Adrenal gland (tissue), 12 donors: ENCODE results near the gene SRRM2. TPM values are rescaled to one million over a fixed set of nuclear protein-coding genes. Genes with fewer than 3 reads are reported as not detected.

Source experiments
- DNase-seq, 7 donors: peaks; one replicate each; pipeline ENCODE4 v3.0.0-alpha.2; 2019 to 2020
- H3K27ac ChIP-seq, 5 donors: fragments of 200-600 bp; sonication (generic) in 4 of 5; 1 replicate in 3 of 5; 2 replicates in 2 of 5; pipeline versions ENCODE4 v1.5.1 to v1.8.0; 2016 to 2020; ENCODE audit warnings: mild to moderate bottlenecking in 1 of 5
- H3K27me3 ChIP-seq: fragments of 200-600 bp; 2 replicates; pipeline ENCODE4 v1.8.0; 2021
- H3K36me3 ChIP-seq, 2 donors: fragments of 200-600 bp; replicated peaks in 1 of 2; 1 replicate in 1 of 2; 2 replicates in 1 of 2; pipeline versions ENCODE4 v1.5.1 to v1.8.0; 2018 to 2022
- H3K4me1 ChIP-seq, 2 donors: fragments of 200-600 bp; replicated peaks in 1 of 2; 1 replicate in 1 of 2; 2 replicates in 1 of 2; pipeline versions ENCODE4 v1.5.1 to v1.8.0; 2018 to 2021
- H3K4me3 ChIP-seq, 4 donors: fragments of 200-600 bp; sonication (generic) in 3 of 4; one replicate each; pipeline ENCODE4 v1.5.1; 2016 to 2018
- H3K9me3 ChIP-seq, 3 donors: fragments of 200-600 bp; sonication (generic) in 1 of 3; replicated peaks in 1 of 3; 1 replicate in 2 of 3; 2 replicates in 1 of 3; pipeline versions ENCODE4 v1.5.1 to v1.8.0; 2016 to 2021
- CTCF ChIP-seq, 6 experiments: fragments of 450-650 bp in 4 of 6; fragments of 200-600 bp in 2 of 6; sonication (generic) in 1 of 6; IDR thresholded peaks; 1 replicate in 5 of 6; 2 replicates in 1 of 6; pipeline versions ENCODE4 v1.5.1 to v1.8.0; 2016 to 2021; ENCODE audit warnings: antibody characterized with exemption in 6 of 6, mild to moderate bottlenecking in 2 of 6, moderate library complexity in 1 of 6
- POLR2A ChIP-seq, 2 donors: fragments of 450-650 bp; IDR thresholded peaks; one replicate each; pipeline ENCODE4 v1.6.1; 2017; ENCODE audit warnings: antibody characterized with exemption in 2 of 2, mild to moderate bottlenecking in 2 of 2, moderate library complexity in 1 of 2
- WGBS, 4 donors: extraction: QIAGEN DNeasy Blood & Tissue Kit in 2 of 4; methylation state at CpG; one replicate each; pipeline versions ENCODE4 v1.1.5 to v1.1.7; 2013 to 2017; 5-methylcytosine and 5-hydroxymethylcytosine counted together
- intact Hi-C, 2 donors: fragments of 100-400 bp; cut with DNase I; formaldehyde crosslinking; loops; one replicate each; pipeline versions ENCODE4 v1.14.1 to v1.15.0; 2022 to 2023
- polyA plus RNA-seq, 3 donors: library from polyadenylated mRNA; stranded (reverse); fragments of 200-250 nt in 2 of 3; fragments of 350-450 nt in 1 of 3; fragmentation: Illumina TruSeq in 1 of 3; extraction: RNeasy Lipid Tissue Mini Kit (QIAGEN cat#74804) in 1 of 3; gene quantifications; one replicate each; pipeline ENCODE4 v1.2.3, GENCODE V29; 2013 to 2014
- total RNA-seq, 9 donors: library from RNA; depleted of rRNA in 4 of 9; stranded (reverse); fragments of >200 nt in 4 of 9; fragments of 120-200 nt in 1 of 9; fragmentation: NEBNext Ultra II Directional in 1 of 9; extraction: Animal tissue kit (Norgen Biotek cat#: 25700) in 1 of 9; gene quantifications; one replicate each; pipeline versions ENCODE4 v1.1.0 to v1.2.4, GENCODE V29; 2013 to 2023
- donor health status: healthy with polysubstance abuse.
- donor health status: Bipolar disorder and iron deficiency.
- donor health status: DM: yes; HTN: yes; CAD: no.
- donor health status: DM: no; HTN: no; CAD: no.
- donor health status: DM: no; HTN: no; CAD: no.
- donor health status: DM: yes; HTN: yes; CAD: no.

The SRRM2 gene
- total and polyA plus RNA-seq, 12 donors, result 81.7 to 3,120 (median 328) TPM

GRCh38 chr16:2777903-2778629, 25.6 kb downstream of the SRRM2 start:
- no peak for TF ChIP-seq CTCF (IDR thresholded peaks at IDR 0.05)
- peak in 1 of 2 donors; percentile 12 for TF ChIP-seq POLR2A (IDR thresholded peaks at IDR 0.05)
- peak in 1 of 7 donors; percentile 27 for DNase-seq
- intact Hi-C loops, result no loop called here

GRCh38 chr16:2778630-2778958, 26.2 kb downstream of the SRRM2 start:
- WGBS, 4 donors, result 93 to 97% (median 96%) methylated on average over 12 of the region's 12 CpGs
- H3K4me1 ChIP-seq, result peaks cover 12 to 27% of the 10 kb centered on the region in 2 donors
- peak overlapping the region in 2 of 5 donors; percentile 99 to 100 for H3K27ac ChIP-seq
- H3K36me3 ChIP-seq, result peaks cover 0 to 14% of the 10 kb centered on the region in 2 donors
- no peaks in the 10 kb centered on the region for H3K27me3 ChIP-seq
- H3K4me3 ChIP-seq, result peak overlapping the region in 2 of 4 donors; percentile 91 to 94
- TF ChIP-seq POLR2A (IDR thresholded peaks at IDR 0.05) (no peak), CTCF (IDR thresholded peaks at IDR 0.05) (no peak)
- no peak for DNase-seq
- no peaks in the 10 kb centered on the region for H3K9me3 ChIP-seq
- intact Hi-C loops, result no loop called here

More at GRCh38 chr16:2777903-2778629, 25.6 kb downstream of the SRRM2 start:
- Histone ChIP-seq H3K4me3 (peak overlapping the region; percentile 39 to 94 (median 92)), H3K4me1 (peaks cover 12 to 27% of the 10 kb centered on the region in 2 donors), H3K36me3 (peaks cover 0 to 19% of the 10 kb centered on the region in 2 donors), H3K9me3 (no peaks in the 10 kb centered on the region), H3K27ac (peak overlapping the region; percentile 97 to 100 (median 99)), H3K27me3 (no peaks in the 10 kb centered on the region)
- 12 to 26% (median 17%) methylated on average over 18 to 27 of the region's 27 CpGs for WGBS, 4 donors

GRCh38 chr16:2779151-2779920, 26.9 kb downstream of the SRRM2 start:
- Histone ChIP-seq H3K4me3 (no peak overlapping the region), H3K27ac (no peak overlapping the region), H3K36me3 (peaks cover 0 to 9% of the 10 kb centered on the region in 2 donors), H3K9me3 (no peaks in the 10 kb centered on the region), H3K4me1 (peaks cover 12 to 27% of the 10 kb centered on the region in 2 donors), H3K27me3 (no peaks in the 10 kb centered on the region)
- peak in 1 of 7 donors; percentile 54 for DNase-seq
- intact Hi-C loops, result no loop called here
- whole genome bisulfite sequencing, 4 donors, result 82 to 91% (median 83%) methylated on average over 16 to 23 of the region's 23 CpGs
- TF ChIP-seq CTCF (IDR thresholded peaks at IDR 0.05) (no peak), POLR2A (IDR thresholded peaks at IDR 0.05) (no peak)
